Measurements from ENCODE around the gene DIS3L2. TPM values are rescaled to one million over a fixed set of nuclear protein-coding genes. Genes with fewer than 3 reads are reported as not detected.

DIS3L2 gene
- polyA plus RNA-seq, 1 experiment, result 8.2 TPM

GRCh38 chr2:231988179-231988866 lies 26.8 kb downstream of the DIS3L2 start:
- no peak for DNase-seq (ENCODE audit: low read depth, low spot score)
- Histone ChIP-seq H3K27ac (ENCODE audit: low read depth, low read length) (no peak overlapping the region), H3K9me3 (ENCODE audit: control insufficient read depth, insufficient read depth, low read length) (no peaks in the 10 kb centered on the region), H3K4me3 (ENCODE audit: low read depth, low read length) (no peak overlapping the region), H3K27me3 (ENCODE audit: control insufficient read depth, insufficient read depth, low read length) (no peaks in the 10 kb centered on the region)
- ChIA-PET CTCF (interaction anchor here (0.6 kb wide), 1 partner anchor 10 kb away, joined by 3 read pairs; no protein-coding TSS in a partner anchor), POLR2A (no interaction called here)
- no peak for TF ChIP-seq CTCF (IDR thresholded peaks at IDR 0.05; ENCODE audit: low read depth, low read length)

DNA sequence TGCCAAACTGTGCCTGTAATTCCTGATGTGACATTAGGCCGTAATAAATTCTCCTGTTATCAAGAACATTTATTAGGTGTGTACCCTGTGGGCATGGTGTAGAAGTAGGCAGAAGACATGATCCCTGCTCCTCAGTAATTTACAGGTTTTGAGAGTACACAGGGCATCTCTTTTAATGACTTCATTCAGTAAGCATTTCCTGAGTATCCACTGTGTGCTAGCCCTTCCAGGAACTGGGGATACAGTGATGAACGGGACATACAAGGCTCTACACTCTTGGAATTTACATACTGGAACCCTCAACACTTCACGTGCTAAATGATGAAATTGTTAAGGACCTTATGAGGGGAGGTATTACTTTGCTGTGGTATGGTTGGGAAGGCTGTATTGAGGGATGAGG lies 30.2 kb downstream of the DIS3L2 start:
- Histone ChIP-seq H3K27ac (ENCODE audit: low read depth, low read length) (no peak overlapping the region), H3K27me3 (ENCODE audit: control insufficient read depth, insufficient read depth, low read length) (no peaks in the 10 kb centered on the region), H3K4me3 (ENCODE audit: low read depth, low read length) (no peak overlapping the region), H3K9me3 (ENCODE audit: control insufficient read depth, insufficient read depth, low read length) (no peaks in the 10 kb centered on the region)
- POLR2A ChIA-PET, result no interaction called here
- TF ChIP-seq CTCF (IDR thresholded peaks at IDR 0.05; ENCODE audit: low read depth, low read length), result no peak
- CTCF ChIA-PET, result no interaction called here
- no peak for DNase-seq (ENCODE audit: low read depth, low spot score)

- TF ChIP-seq CTCF (IDR thresholded peaks at IDR 0.05; ENCODE audit: low read depth, low read length), result no peak
- DNase-seq (ENCODE audit: low read depth, low spot score), result no peak
- no peaks in the 10 kb centered on the region for H3K9me3 ChIP-seq (ENCODE audit: control insufficient read depth, insufficient read depth, low read length)
- H3K4me3 ChIP-seq (ENCODE audit: low read depth, low read length), result no peak overlapping the region
- no peak overlapping the region for H3K27ac ChIP-seq (ENCODE audit: low read depth, low read length)
- H3K27me3 ChIP-seq (ENCODE audit: control insufficient read depth, insufficient read depth, low read length), result no peaks in the 10 kb centered on the region
- ChIA-PET POLR2A (no interaction called here), CTCF (no interaction called here)
Observed at GRCh38 chr2:231992888-231993287, 31.4 kb downstream of the DIS3L2 start.

GRCh38 chr2:231996797-231997540 lies 35.5 kb downstream of the DIS3L2 start:
- ChIA-PET CTCF (no interaction called here), POLR2A (no interaction called here)
- Histone ChIP-seq H3K27me3 (ENCODE audit: control insufficient read depth, insufficient read depth, low read length) (no peaks in the 10 kb centered on the region), H3K9me3 (ENCODE audit: control insufficient read depth, insufficient read depth, low read length) (no peaks in the 10 kb centered on the region), H3K4me3 (ENCODE audit: low read depth, low read length) (no peak overlapping the region), H3K27ac (ENCODE audit: low read depth, low read length) (no peak overlapping the region)
- no peak for TF ChIP-seq CTCF (IDR thresholded peaks at IDR 0.05; ENCODE audit: low read depth, low read length)
- no peak for DNase-seq (ENCODE audit: low read depth, low spot score)

DNA sequence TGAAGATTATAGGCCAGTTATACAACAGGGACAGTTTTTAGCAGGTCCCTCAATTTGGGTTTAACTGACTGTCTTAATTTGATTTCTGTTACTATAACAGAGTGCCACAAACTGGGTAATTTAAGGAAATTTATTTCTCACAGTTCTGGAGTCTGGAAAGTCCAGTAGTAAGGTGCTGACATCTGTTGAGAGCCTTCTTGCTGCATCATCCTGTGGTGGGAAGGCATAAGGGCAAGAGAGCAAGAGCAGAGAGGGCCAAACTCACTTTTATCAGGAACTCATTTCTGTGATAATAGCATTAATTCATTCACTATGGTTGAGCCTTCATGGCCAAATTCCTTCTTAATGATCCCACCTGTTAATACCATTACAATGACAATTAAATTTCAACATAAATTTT lies 36.5 kb downstream of the DIS3L2 start:
- H3K27me3 ChIP-seq (ENCODE audit: control insufficient read depth, insufficient read depth, low read length), result no peaks in the 10 kb centered on the region
- POLR2A ChIA-PET, result no interaction called here
- TF ChIP-seq CTCF (IDR thresholded peaks at IDR 0.05; ENCODE audit: low read depth, low read length), result no peak
- CTCF ChIA-PET, result no interaction called here
- H3K27ac ChIP-seq (ENCODE audit: low read depth, low read length), result no peak overlapping the region
- DNase-seq (ENCODE audit: low read depth, low spot score), result no peak
- no peak overlapping the region for H3K4me3 ChIP-seq (ENCODE audit: low read depth, low read length)
- no peaks in the 10 kb centered on the region for H3K9me3 ChIP-seq (ENCODE audit: control insufficient read depth, insufficient read depth, low read length)

All from AG04450 (cell line).